ENCODE results near the gene MYBPHL. TPM values are rescaled to one million over a fixed set of nuclear protein-coding genes. Genes with fewer than 3 reads are reported as not detected.
"Not testable (repeated sequence)": the region's sequence is repeated elsewhere in the genome, so short reads cannot be mapped to it uniquely, and the experiment has no call there.

Gene MYBPHL
- total RNA-seq, 4 donors from 2014 or later: 3.1 TPM; not detected in 3

DNA sequence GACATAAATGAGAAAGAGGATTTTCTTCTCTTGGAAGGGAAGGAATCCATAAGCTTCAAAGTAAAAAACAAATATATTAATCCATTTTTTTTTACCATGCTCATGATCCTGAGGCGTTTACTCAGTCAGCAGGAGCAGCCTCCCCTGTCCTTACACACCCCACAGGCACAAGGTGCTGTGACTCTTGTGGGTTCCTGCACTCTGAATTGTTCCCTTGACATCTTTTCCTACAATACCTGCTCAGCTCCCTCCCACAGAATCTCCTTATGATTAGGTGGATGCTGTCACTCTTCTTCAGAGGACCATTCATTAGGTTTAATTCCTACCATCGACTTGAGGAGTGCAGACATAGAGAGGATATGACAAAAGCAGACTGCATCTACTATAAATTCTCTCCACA, 13.8 kb downstream of the MYBPHL start:
- ATAC-seq: no peak
- Histone ChIP-seq H3K4me1 (no peaks in the 10 kb centered on the region), H3K27me3 (peaks cover 0 to 9% (median 0%) of the 10 kb centered on the region in 3 donors), H3K27ac (no peak overlapping the region), H3K9me3 (no peaks in the 10 kb centered on the region), H3K36me3 (no peaks in the 10 kb centered on the region), H3K4me3 (no peak overlapping the region)
- TF ChIP-seq, protein P1, sequence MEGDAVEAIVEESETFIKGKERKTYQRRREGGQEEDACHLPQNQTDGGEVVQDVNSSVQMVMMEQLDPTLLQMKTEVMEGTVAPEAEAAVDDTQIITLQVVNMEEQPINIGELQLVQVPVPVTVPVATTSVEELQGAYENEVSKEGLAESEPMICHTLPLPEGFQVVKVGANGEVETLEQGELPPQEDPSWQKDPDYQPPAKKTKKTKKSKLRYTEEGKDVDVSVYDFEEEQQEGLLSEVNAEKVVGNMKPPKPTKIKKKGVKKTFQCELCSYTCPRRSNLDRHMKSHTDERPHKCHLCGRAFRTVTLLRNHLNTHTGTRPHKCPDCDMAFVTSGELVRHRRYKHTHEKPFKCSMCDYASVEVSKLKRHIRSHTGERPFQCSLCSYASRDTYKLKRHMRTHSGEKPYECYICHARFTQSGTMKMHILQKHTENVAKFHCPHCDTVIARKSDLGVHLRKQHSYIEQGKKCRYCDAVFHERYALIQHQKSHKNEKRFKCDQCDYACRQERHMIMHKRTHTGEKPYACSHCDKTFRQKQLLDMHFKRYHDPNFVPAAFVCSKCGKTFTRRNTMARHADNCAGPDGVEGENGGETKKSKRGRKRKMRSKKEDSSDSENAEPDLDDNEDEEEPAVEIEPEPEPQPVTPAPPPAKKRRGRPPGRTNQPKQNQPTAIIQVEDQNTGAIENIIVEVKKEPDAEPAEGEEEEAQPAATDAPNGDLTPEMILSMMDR (IDR thresholded peaks at IDR 0.05 in 4 of 5, conservative IDR thresholded peaks at IDR 0.05 in 1 of 5): no peak
- TF ChIP-seq POLR2A (IDR thresholded peaks at IDR 0.05): no peak
- no peak for DNase-seq
- intact Hi-C loops (cut with DNase I; ENCODE audit: low total_unique reads) (no loop called here), in situ Hi-C loops (cut with MboI; ENCODE audit: low sequenced_read_pairs in 4 of 4) (loop anchor here in 1 of 4 donors (25.0 kb wide), 1 partner anchor 244 kb away; the partner anchor contains the start of genes GNAI3 and GPR61)

DNA sequence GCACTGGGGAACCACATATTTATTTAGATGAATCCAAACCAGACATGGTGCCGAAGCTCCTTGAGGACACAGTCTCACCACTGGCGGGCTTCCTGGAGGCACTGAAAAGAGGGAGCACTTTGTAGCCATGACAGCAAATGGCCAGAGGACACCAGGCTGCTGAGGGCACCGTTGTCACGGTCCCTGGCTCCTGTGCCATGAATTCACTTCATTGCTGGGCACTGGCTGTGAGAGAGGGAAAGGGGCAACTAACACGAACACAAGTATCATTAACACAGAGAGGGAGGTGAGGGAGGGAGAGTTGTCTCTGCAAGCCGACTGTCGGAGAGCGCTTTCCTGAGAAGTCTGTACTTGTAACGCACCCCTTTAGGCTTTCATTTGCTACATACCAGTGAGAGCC, 14.4 kb downstream of the MYBPHL start:
- no peak for DNase-seq
- no peaks in the 10 kb centered on the region for H3K4me1 ChIP-seq
- H3K9me3 ChIP-seq: no peaks in the 10 kb centered on the region
- TF ChIP-seq, protein P1 (IDR thresholded peaks at IDR 0.05 in 4 of 5, conservative IDR thresholded peaks at IDR 0.05 in 1 of 5): no peak
- no peak for TF ChIP-seq POLR2A (IDR thresholded peaks at IDR 0.05)
- H3K27ac ChIP-seq: no peak overlapping the region
- H3K4me3 ChIP-seq: no peak overlapping the region
- intact Hi-C loops (cut with DNase I; ENCODE audit: low total_unique reads) (no loop called here), in situ Hi-C loops (cut with MboI; ENCODE audit: low sequenced_read_pairs in 4 of 4) (loop anchor here in 1 of 4 donors (25.0 kb wide), 1 partner anchor 245 kb away; the partner anchor contains the start of genes GNAI3 and GPR61)
- H3K27me3 ChIP-seq: peaks cover 0 to 9% (median 0%) of the 10 kb centered on the region in 3 donors
- no peak for ATAC-seq
- no peaks in the 10 kb centered on the region for H3K36me3 ChIP-seq

DNA sequence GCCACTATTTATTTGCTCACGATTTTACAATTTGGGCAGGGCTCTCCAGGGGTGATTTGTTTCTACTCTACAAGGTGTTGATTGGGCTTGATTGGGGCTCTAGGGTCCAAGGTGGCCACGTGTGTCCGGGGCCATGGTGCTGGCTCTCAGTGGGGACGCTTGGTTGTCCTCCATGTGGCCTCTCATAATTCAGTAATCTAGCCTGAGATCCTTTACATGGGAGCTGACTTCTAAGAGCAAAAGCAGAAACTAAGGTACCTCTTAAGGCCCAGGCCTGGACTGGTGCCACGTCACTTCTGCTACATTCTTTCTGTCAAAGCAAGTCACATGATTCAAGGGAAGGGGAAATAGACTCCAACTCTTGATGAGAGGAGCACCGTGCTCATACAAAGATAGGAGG, 15.8 kb downstream of the MYBPHL start:
- DNase-seq (no peak), ATAC-seq (no peak)
- Histone ChIP-seq H3K4me1 (no peaks in the 10 kb centered on the region), H3K27me3 (peaks cover 0 to 4% (median 0%) of the 10 kb centered on the region in 3 donors), H3K9me3 (no peaks in the 10 kb centered on the region), H3K36me3 (no peaks in the 10 kb centered on the region), H3K4me3 (no peak overlapping the region), H3K27ac (no peak overlapping the region)
- intact Hi-C loops (cut with DNase I; ENCODE audit: low total_unique reads) (no loop called here), in situ Hi-C loops (cut with MboI; ENCODE audit: low sequenced_read_pairs in 4 of 4) (loop anchor here in 1 of 4 donors (25.0 kb wide), 1 partner anchor 246 kb away; the partner anchor contains the start of genes GNAI3 and GPR61)
- TF ChIP-seq POLR2A (IDR thresholded peaks at IDR 0.05): no peak
- TF ChIP-seq, protein P1 (IDR thresholded peaks at IDR 0.05 in 4 of 5, conservative IDR thresholded peaks at IDR 0.05 in 1 of 5): no peak

DNA sequence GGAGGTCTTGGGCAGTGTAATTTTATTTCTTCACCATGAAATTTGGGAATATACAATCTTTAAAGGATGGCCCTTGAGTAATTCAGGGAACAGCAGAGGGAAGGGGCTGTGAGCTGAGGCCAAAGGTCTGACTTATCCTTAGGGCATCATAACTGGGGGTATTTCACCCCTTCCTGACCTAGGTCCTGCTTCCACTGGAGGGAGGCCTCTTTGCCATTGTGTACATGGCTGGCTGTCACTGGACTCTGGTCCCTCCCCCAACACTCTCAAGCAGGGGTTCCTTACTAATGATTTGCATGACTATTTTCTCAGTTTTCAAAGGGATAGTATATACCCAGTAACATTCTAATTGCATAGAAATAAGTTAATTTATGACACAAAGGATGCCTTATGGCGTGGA, 16.7 kb downstream of the MYBPHL start:
- Histone ChIP-seq H3K4me1 (no peaks in the 10 kb centered on the region), H3K4me3 (no peak overlapping the region), H3K9me3 (no peaks in the 10 kb centered on the region), H3K27ac (no peak overlapping the region), H3K36me3 (no peaks in the 10 kb centered on the region), H3K27me3 (peaks cover 0 to 3% (median 0%) of the 10 kb centered on the region in 3 donors)
- TF ChIP-seq POLR2A (IDR thresholded peaks at IDR 0.05): no peak
- TF ChIP-seq, protein P1 (IDR thresholded peaks at IDR 0.05 in 4 of 5, conservative IDR thresholded peaks at IDR 0.05 in 1 of 5): no peak
- DNase-seq: no peak
- in situ Hi-C loops (cut with MboI; ENCODE audit: low sequenced_read_pairs in 4 of 4): loop anchor here in 1 of 4 donors (25.0 kb wide), 1 partner anchor 247 kb away; the partner anchor contains the start of genes GNAI3 and GPR61
- ATAC-seq: no peak
- intact Hi-C loops (cut with DNase I; ENCODE audit: low total_unique reads): no loop called here

DNA sequence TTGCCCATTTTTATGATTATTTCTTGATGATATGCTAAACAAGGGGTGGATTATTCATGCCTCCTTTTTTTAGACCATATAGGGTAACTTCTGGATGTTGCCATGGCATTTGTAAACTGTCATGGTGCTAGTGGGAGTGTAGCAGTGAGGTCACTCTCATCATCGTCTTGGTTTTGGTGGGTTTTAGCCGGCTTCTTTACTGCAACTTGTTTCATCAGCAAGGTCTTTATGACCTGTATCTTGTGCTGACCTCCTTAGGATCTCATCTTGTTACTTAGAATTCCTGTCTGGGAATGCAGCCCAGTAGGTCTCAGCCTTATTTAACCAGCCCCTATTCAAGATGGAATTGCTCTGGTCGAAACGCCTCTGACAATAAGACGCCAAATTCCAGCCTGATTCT, 20.0 kb downstream of the MYBPHL start:
- DNase-seq; H3K27me3 ChIP-seq; H3K27ac ChIP-seq; intact Hi-C loops (cut with DNase I; ENCODE audit: low total_unique reads); ATAC-seq; H3K4me3 ChIP-seq; H3K9me3 ChIP-seq; H3K36me3 ChIP-seq: not testable (repeated sequence)
- H3K4me1 ChIP-seq: peaks cover 13 to 19% of the 10 kb centered on the region in 2 donors
- in situ Hi-C loops (cut with MboI; ENCODE audit: low sequenced_read_pairs in 4 of 4): loop anchor here in 2 of 4 donors (5.0 to 25.0 kb wide), 3 partner anchors 108 to 251 kb away; partner anchors contain the start of genes GNAI3 (in 1 of the 2), GPR61 (in 1 of the 2) and SORT1 (in 1 of the 2)
